Glutamatergic neuron (in vitro differentiated cells): ENCODE data around the gene TMPRSS9. TPM values are rescaled to one million over a fixed set of nuclear protein-coding genes. Genes with fewer than 3 reads are reported as not detected.
"Not testable (repeated sequence)": the region's sequence is repeated elsewhere in the genome, so short reads cannot be mapped to it uniquely, and the experiment has no call there.

Experiments used
- DNase-seq: peaks from one replicate; pipeline ENCODE4 v3.0.0; 2022
- H3K27ac Mint-ChIP-seq: one replicate; pipeline ENCODE4 v1.8.0; 2020; ENCODE audit warnings: mild to moderate bottlenecking, mixed read lengths, inconsistent platforms; ENCODE audit not compliant: unreplicated experiment
- H3K27me3 Mint-ChIP-seq: one replicate; pipeline ENCODE4 v1.8.0; 2020; ENCODE audit warnings: mild to moderate bottlenecking, moderate library complexity, mixed read lengths, inconsistent platforms; ENCODE audit not compliant: unreplicated experiment
- H3K36me3 Mint-ChIP-seq: one replicate; pipeline ENCODE4 v1.8.0; 2020; ENCODE audit warnings: mild to moderate bottlenecking, mixed read lengths, inconsistent platforms; ENCODE audit not compliant: unreplicated experiment
- H3K4me1 Mint-ChIP-seq: one replicate; pipeline ENCODE4 v1.8.0; 2020; ENCODE audit warnings: mild to moderate bottlenecking, low read depth, mixed read lengths, inconsistent platforms; ENCODE audit not compliant: unreplicated experiment
- H3K4me3 Mint-ChIP-seq: one replicate; pipeline ENCODE4 v1.8.0; 2020; ENCODE audit warnings: mild to moderate bottlenecking, mixed read lengths, inconsistent platforms; ENCODE audit not compliant: unreplicated experiment
- H3K9me3 Mint-ChIP-seq: one replicate; pipeline ENCODE4 v1.8.0; 2020; ENCODE audit warnings: mild to moderate bottlenecking, moderate library complexity, mixed read lengths, inconsistent platforms; ENCODE audit not compliant: unreplicated experiment
- microRNA-seq: library from miRNA; unstranded; fragments of <30 nt; microRNA quantifications from one replicate; pipeline ENCODE4, GENCODE V29; 2020; ENCODE audit not compliant: unreplicated experiment
- total RNA-seq: library from RNA; stranded (reverse); fragmentation: NEBNext Ultra II Directional; extraction: Animal tissue kit (Norgen Biotek cat#: 25700); gene quantifications from one replicate; pipeline ENCODE4 v1.2.1, GENCODE V29; 2021; ENCODE audit not compliant: unreplicated experiment
- TF ChIP-seq, protein P1 (sequence below): fragments of 200-600 bp; sonication (generic); IDR thresholded peaks from one replicate; pipeline ENCODE4 v1.5.0; 2021; ENCODE audit not compliant: partially characterized antibody, unreplicated experiment

TMPRSS9 gene
- total RNA-seq, 1 donor from 2014 or later = 0.29 TPM

DNA sequence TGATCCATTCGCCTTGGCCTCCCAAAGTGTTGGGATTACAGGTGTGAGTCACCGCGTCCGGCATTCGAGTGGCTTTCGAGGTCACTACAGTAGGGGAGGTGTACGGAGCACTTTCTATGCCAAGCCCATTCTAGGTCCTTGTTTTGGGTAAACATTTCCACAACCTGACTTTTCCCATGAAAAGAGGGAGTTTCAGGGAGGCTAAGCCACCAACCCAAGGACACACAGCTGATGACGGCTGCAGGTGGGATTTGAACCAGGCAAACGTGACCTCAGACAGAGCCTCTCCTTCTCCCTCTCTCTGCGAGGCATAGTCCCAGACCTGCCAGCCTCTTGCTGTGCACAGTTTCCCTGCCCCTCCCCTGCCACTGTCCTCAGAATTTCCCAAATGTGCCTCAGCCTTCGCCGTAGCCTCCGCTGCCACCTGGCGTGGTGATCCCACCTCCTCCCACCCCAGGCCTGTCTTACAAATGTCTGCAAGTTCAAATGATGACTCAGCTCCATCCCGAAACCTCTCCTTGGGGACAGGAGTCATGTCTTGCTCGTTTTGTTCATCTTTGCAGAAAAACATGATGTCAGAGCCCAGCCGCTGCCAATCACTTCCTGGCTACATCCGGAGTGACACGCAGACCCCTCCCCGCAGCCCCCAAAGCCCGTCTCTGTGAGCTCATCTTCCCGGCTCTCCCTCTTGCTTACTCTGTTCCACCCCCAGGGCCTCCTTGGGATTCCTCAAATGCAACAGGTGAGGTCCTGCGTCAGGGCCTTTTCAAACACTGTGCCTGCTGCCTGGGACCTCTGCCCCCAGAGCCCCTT is 109.2 kb downstream of the TMPRSS9 start:
- DNase-seq = peak; percentile 56
- Mint-ChIP-seq H3K4me1 (peaks cover 4% of the 10 kb centered on the region), H3K27me3 (peaks cover 10% of the 10 kb centered on the region), H3K9me3 (peaks cover 5% of the 10 kb centered on the region), H3K27ac (no peak overlapping the region), H3K4me3 (no peak overlapping the region), H3K36me3 (no peaks in the 10 kb centered on the region)
- TF ChIP-seq, protein P1, sequence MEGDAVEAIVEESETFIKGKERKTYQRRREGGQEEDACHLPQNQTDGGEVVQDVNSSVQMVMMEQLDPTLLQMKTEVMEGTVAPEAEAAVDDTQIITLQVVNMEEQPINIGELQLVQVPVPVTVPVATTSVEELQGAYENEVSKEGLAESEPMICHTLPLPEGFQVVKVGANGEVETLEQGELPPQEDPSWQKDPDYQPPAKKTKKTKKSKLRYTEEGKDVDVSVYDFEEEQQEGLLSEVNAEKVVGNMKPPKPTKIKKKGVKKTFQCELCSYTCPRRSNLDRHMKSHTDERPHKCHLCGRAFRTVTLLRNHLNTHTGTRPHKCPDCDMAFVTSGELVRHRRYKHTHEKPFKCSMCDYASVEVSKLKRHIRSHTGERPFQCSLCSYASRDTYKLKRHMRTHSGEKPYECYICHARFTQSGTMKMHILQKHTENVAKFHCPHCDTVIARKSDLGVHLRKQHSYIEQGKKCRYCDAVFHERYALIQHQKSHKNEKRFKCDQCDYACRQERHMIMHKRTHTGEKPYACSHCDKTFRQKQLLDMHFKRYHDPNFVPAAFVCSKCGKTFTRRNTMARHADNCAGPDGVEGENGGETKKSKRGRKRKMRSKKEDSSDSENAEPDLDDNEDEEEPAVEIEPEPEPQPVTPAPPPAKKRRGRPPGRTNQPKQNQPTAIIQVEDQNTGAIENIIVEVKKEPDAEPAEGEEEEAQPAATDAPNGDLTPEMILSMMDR = no peak

DNA sequence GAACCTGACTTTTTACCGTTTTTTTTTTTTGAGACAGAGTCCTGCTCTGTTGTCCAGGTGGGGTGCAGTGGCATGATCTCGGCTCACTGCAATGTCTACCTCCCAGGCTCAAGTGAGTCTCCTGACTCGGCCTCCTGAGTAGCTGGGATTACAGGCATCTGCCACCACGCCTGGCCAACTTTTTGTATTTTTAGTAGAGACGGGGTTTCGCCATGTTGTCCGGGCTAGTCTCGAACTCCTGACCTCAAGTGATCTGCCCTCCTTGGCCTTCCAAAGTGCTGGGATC is 109.8 kb downstream of the TMPRSS9 start:
- not testable (repeated sequence) for H3K27ac Mint-ChIP-seq, H3K4me3 Mint-ChIP-seq, H3K4me1 Mint-ChIP-seq, H3K27me3 Mint-ChIP-seq, H3K9me3 Mint-ChIP-seq, DNase-seq, H3K36me3 Mint-ChIP-seq

DNA sequence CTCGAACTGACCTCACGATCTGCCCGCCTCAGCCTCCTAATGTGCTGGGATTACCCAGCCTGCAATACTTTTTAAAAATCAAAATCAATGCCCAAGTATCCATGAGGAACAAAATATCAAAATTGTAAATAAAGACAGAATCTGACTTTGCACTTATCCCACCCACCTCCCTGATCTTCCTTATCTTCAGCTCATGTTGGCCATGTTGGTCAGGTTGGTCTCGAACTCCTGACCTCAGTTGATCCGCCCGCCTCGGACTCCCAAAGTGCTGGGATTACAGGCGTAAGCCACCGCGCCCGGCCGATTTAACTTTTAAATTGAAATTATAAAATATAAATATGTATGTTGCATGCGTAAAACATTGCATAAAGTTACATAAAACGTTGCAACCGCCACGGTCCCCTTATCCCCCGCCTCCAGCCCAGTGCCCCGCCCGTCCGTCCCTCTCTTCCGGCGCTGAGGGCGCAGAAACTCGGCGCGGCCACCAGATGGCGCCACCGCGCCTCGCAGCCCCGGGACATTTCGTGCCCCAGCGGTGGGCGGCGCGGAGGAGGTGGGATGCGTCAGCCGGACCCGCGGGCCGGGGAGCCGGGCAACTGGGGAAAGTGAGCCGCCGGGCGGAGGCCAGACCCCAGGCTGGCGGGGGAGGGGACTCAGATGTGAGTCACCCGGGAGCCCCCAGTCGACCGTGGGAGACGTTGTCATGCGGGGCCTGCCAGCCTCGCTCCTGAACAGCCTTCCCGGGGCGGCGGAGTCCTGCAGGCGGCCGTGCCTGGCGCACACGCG is 114.4 kb downstream of the TMPRSS9 start:
- H3K27me3 Mint-ChIP-seq = peaks cover 26% of the 10 kb centered on the region
- H3K27ac Mint-ChIP-seq = no peak overlapping the region
- H3K4me3 Mint-ChIP-seq = peak overlapping the region; percentile 20
- peaks cover 4% of the 10 kb centered on the region for H3K4me1 Mint-ChIP-seq
- H3K9me3 Mint-ChIP-seq = peaks cover 3% of the 10 kb centered on the region
- no peaks in the 10 kb centered on the region for H3K36me3 Mint-ChIP-seq
- peak; percentile 91 for DNase-seq
- TF ChIP-seq, protein P1 = peak; percentile 98

DNA sequence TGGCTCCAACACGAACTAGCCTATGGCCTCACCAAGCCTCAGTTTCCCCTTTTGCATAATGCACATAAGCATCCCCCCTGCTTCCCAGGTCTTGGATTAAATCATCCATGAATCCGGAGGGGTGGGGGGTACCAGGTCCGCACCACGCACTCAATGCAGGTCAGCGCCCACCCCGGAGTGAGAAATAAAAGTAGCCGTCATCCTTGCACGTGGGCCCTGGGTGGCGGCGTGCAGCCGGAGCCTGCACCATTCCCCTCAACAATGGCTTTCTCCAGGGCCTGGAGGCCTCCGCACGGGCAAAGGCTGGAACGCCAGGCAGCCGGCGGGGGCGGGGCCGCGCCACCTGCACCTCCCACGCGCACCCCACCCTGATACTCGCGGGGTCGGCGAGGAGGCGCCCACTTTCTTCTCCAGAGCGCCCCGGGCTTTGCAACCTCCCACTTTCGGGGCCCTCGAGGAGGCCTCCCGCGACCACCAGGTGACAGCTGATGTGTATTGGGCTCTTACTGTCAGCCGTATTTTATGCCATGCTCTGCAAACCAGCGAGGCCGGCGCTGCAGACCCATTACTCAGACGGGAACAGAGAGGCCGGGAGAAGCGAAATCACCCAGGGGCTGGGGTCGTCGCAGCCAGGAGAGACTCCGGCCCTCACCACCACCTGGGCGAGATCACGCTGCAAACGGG is 115.1 kb downstream of the TMPRSS9 start:
- Mint-ChIP-seq H3K4me3 (peak overlapping the region; percentile 65), H3K27ac (no peak overlapping the region), H3K9me3 (peaks cover 3% of the 10 kb centered on the region), H3K36me3 (no peaks in the 10 kb centered on the region), H3K27me3 (peaks cover 23% of the 10 kb centered on the region), H3K4me1 (peaks cover 3% of the 10 kb centered on the region)
- no peak for DNase-seq
- TF ChIP-seq, protein P1 = no peak

Small RNA genes within 50 kb of the gene (microRNA-seq; reads per million reads assigned to microRNA genes)
- 7.2 reads per million, percentile 40 among the genes with 10 or more reads in this experiment for gene MIR7108

Other genes with a start within 250 kb of the TMPRSS9 start
- 133 TPM for gene AP3D1, start 208.7 kb upstream of the TMPRSS9 start, total RNA-seq
- 71.4 TPM for gene DOT1L, start 196.3 kb upstream of the TMPRSS9 start, total RNA-seq
- gene PLEKHJ1, start 123.9 kb upstream of the TMPRSS9 start, total RNA-seq = 164 TPM
- 101 TPM for gene SF3A2, start 123.4 kb upstream of the TMPRSS9 start, total RNA-seq
- gene AMH, start 110.9 kb upstream of the TMPRSS9 start, total RNA-seq = 11.0 TPM
- not detected for gene JSRP1, start 103.8 kb upstream of the TMPRSS9 start, total RNA-seq
- not detected for gene PEAK3, start 78.1 kb upstream of the TMPRSS9 start, total RNA-seq
- 0.25 TPM for gene LINGO3, start 52.1 kb upstream of the TMPRSS9 start, total RNA-seq
- 105 TPM for gene LSM7, start 31.7 kb upstream of the TMPRSS9 start, total RNA-seq
- gene SPPL2B, start 31.6 kb upstream of the TMPRSS9 start, total RNA-seq = 166 TPM
- 91.5 TPM for gene TIMM13, start 67.3 kb downstream of the TMPRSS9 start, total RNA-seq
- gene LMNB2, start 96.7 kb downstream of the TMPRSS9 start, total RNA-seq = 45.8 TPM
- 3.8 TPM for gene GADD45B, start 115.9 kb downstream of the TMPRSS9 start, total RNA-seq